H9 (cell line): ENCODE measurements around the gene ATAD3C. TPM values are rescaled to one million over a fixed set of nuclear protein-coding genes. Genes with fewer than 3 reads are reported as not detected.

Experiments used
- DNase-seq: peaks from one replicate; pipeline ENCODE4 v3.0.0-alpha.2; 2017
- H2AFZ ChIP-seq: one replicate; pipeline ENCODE4 v1.6.1; 2013; ENCODE audit warnings: mild to moderate bottlenecking, low read length, control low read depth, moderate library complexity
- H2AK5ac ChIP-seq: 2 replicates; pipeline ENCODE4 v1.6.1; 2013; ENCODE audit warnings: low read length, control low read depth, mixed read lengths; ENCODE audit not compliant: insufficient read length
- H2BK120ac ChIP-seq: one replicate; pipeline ENCODE4 v1.6.1; 2013; ENCODE audit warnings: low read depth, mild to moderate bottlenecking, low read length, control low read depth, inconsistent platforms; ENCODE audit not compliant: poor library complexity, severe bottlenecking
- H2BK12ac ChIP-seq: 2 replicates; pipeline ENCODE4 v1.6.1; 2013; ENCODE audit warnings: low read length, control low read depth, mixed read lengths, low read depth; ENCODE audit not compliant: insufficient read length
- H2BK15ac ChIP-seq: 2 replicates; pipeline ENCODE4 v1.6.1; 2013; ENCODE audit warnings: low read depth, low read length, control low read depth
- H2BK20ac ChIP-seq: one replicate; pipeline ENCODE4 v1.6.1; 2013; ENCODE audit warnings: low read depth, mild to moderate bottlenecking, low read length, control low read depth, inconsistent platforms; ENCODE audit not compliant: poor library complexity, severe bottlenecking
- H2BK5ac ChIP-seq: 2 replicates; pipeline ENCODE4 v1.6.1; 2013; ENCODE audit warnings: low read length, control low read depth, mixed read lengths; ENCODE audit not compliant: insufficient read length
- H3K14ac ChIP-seq: 2 replicates; pipeline ENCODE4 v1.6.1; 2013; ENCODE audit warnings: low read length, control low read depth; ENCODE audit not compliant: insufficient read depth
- H3K18ac ChIP-seq: 2 replicates; pipeline ENCODE4 v1.6.1; 2013; ENCODE audit warnings: low read depth, mild to moderate bottlenecking, mixed read lengths, low read length, control low read depth; ENCODE audit not compliant: insufficient read length
- H3K23ac ChIP-seq: 2 replicates; pipeline ENCODE4 v1.6.1; 2013; ENCODE audit warnings: low read length, control low read depth, mixed read lengths, low read depth; ENCODE audit not compliant: insufficient read length
- H3K23me2 ChIP-seq: 2 replicates; pipeline ENCODE4 v1.6.1; 2013; ENCODE audit warnings: low read depth, mild to moderate bottlenecking, mixed read lengths, low read length, control low read depth; ENCODE audit not compliant: insufficient read length, poor library complexity, severe bottlenecking
- H3K27ac ChIP-seq: 2 replicates; pipeline ENCODE4 v1.5.1; 2013; ENCODE audit warnings: low read length, control low read depth, mixed read lengths, low read depth; ENCODE audit not compliant: insufficient read length
- H3K27me3 ChIP-seq: 2 replicates; pipeline ENCODE4 v1.6.1; 2013; ENCODE audit warnings: low read length, control low read depth, inconsistent platforms; ENCODE audit not compliant: insufficient read depth
- H3K4ac ChIP-seq: 2 replicates; pipeline ENCODE4 v1.6.1; 2013; ENCODE audit warnings: low read depth, mild to moderate bottlenecking, control low read depth, inconsistent platforms, low read length, moderate library complexity
- H3K4me1 ChIP-seq: 2 replicates; pipeline ENCODE4 v1.6.1; 2013; ENCODE audit warnings: low read length, control low read depth, inconsistent platforms; ENCODE audit not compliant: insufficient read depth
- H3K4me2 ChIP-seq: 2 replicates; pipeline ENCODE4 v1.6.1; 2013; ENCODE audit warnings: low read length, control low read depth, mixed read lengths; ENCODE audit not compliant: insufficient read length, insufficient read depth
- H3K56ac ChIP-seq: 2 replicates; pipeline ENCODE4 v1.6.1; 2013; ENCODE audit warnings: low read depth, mild to moderate bottlenecking, mixed read lengths, low read length, control low read depth; ENCODE audit not compliant: insufficient read length
- H3K79me1 ChIP-seq: 2 replicates; pipeline ENCODE4 v1.6.1; 2013; ENCODE audit warnings: low read depth, mild to moderate bottlenecking, moderate library complexity, low read length, control low read depth, inconsistent platforms; ENCODE audit not compliant: insufficient read depth, poor library complexity, severe bottlenecking
- H3K79me2 ChIP-seq: 2 replicates; pipeline ENCODE4 v1.6.1; 2013; ENCODE audit warnings: low read length, control low read depth, inconsistent platforms; ENCODE audit not compliant: insufficient read depth
- H3K9ac ChIP-seq: 2 replicates; pipeline ENCODE4 v1.6.1; 2013; ENCODE audit warnings: low read length, control low read depth, mixed read lengths; ENCODE audit not compliant: insufficient read length; ENCODE audit errors: extremely low read depth
- H3K9me3 ChIP-seq: one replicate; pipeline ENCODE4 v1.6.1; 2013; ENCODE audit warnings: low read depth, low read length, inconsistent platforms; ENCODE audit not compliant: control insufficient read depth
- H3T11ph ChIP-seq: one replicate; pipeline ENCODE4 v1.6.1; 2013; ENCODE audit warnings: mild to moderate bottlenecking, low read length, control low read depth, inconsistent platforms
- H4K20me1 ChIP-seq: one replicate; pipeline ENCODE4 v1.6.1; 2013; ENCODE audit not compliant: control insufficient read depth, insufficient read length, insufficient read depth
- H4K5ac ChIP-seq: 2 replicates; pipeline ENCODE4 v1.6.1; 2013; ENCODE audit warnings: low read depth, mild to moderate bottlenecking, mixed read lengths, low read length, control low read depth; ENCODE audit not compliant: insufficient read length
- H4K8ac ChIP-seq: replicated peaks from 2 replicates; pipeline ENCODE4 v1.6.1; 2013; ENCODE audit warnings: low read length, control low read depth, mixed read lengths, low read depth; ENCODE audit not compliant: insufficient read length
- H4K91ac ChIP-seq: 2 replicates; pipeline ENCODE4 v1.6.1; 2013; ENCODE audit warnings: low read depth, mild to moderate bottlenecking, moderate library complexity, mixed read lengths, low read length, control low read depth; ENCODE audit not compliant: insufficient read length
- H3K27ac Mint-ChIP-seq, 3 experiments: 2 replicates in 2 of 3; 3 replicates in 1 of 3; pipeline ENCODE4 v1.8.0; 2020 to 2021; ENCODE audit warnings: mixed read lengths in 3 of 3, mild to moderate bottlenecking in 1 of 3, moderate library complexity in 1 of 3
- H3K27me3 Mint-ChIP-seq: 2 replicates; pipeline ENCODE4 v1.8.0; 2021; ENCODE audit warnings: low read depth, mild to moderate bottlenecking, moderate library complexity, mixed read lengths
- H3K36me3 Mint-ChIP-seq, 3 experiments: 2 replicates in 2 of 3; 3 replicates in 1 of 3; pipeline ENCODE4 v1.8.0; 2020 to 2021; ENCODE audit warnings: low read depth in 3 of 3, mixed read lengths in 3 of 3; ENCODE audit not compliant: insufficient read depth in 1 of 3
- H3K4me1 Mint-ChIP-seq, 2 experiments: 2 replicates each; pipeline ENCODE4 v1.8.0; 2020; ENCODE audit warnings: mixed read lengths in 2 of 2
- H3K4me3 Mint-ChIP-seq, 2 experiments: 2 replicates in 1 of 2; 3 replicates in 1 of 2; pipeline ENCODE4 v1.8.0; 2020 to 2021; ENCODE audit warnings: mild to moderate bottlenecking in 2 of 2, mixed read lengths in 2 of 2, moderate library complexity in 1 of 2
- H3K9me3 Mint-ChIP-seq, 2 experiments: 2 replicates in 1 of 2; 3 replicates in 1 of 2; pipeline ENCODE4 v1.8.0; 2020; ENCODE audit warnings: mild to moderate bottlenecking in 2 of 2, mixed read lengths in 2 of 2, moderate library complexity in 1 of 2
- WGBS: extraction: QIAGEN DNeasy Blood & Tissue Kit; methylation state at CpG from one replicate; pipeline ENCODE4 v1.1.7; 2013; ENCODE audit warnings: missing lambda C conversion rate, low lambda C conversion rate, mixed read lengths; ENCODE audit not compliant: insufficient read length; ENCODE audit errors: extremely low coverage; 5-methylcytosine and 5-hydroxymethylcytosine counted together
- total RNA-seq: library from RNA; stranded (reverse); gene quantifications from 2 replicates; pipeline ENCODE4 v1.2.1, GENCODE V29; 2021
- TF ChIP-seq, protein P1 (sequence below): fragments of 200-600 bp; sonication (generic); conservative IDR thresholded peaks from 3 replicates; pipeline ENCODE4 v1.8.0; 2021; ENCODE audit warnings: antibody characterized with exemption, mild to moderate bottlenecking

ATAD3C gene
- total RNA-seq, 1 experiment from 2014 or later: 7.7 TPM

DNA sequence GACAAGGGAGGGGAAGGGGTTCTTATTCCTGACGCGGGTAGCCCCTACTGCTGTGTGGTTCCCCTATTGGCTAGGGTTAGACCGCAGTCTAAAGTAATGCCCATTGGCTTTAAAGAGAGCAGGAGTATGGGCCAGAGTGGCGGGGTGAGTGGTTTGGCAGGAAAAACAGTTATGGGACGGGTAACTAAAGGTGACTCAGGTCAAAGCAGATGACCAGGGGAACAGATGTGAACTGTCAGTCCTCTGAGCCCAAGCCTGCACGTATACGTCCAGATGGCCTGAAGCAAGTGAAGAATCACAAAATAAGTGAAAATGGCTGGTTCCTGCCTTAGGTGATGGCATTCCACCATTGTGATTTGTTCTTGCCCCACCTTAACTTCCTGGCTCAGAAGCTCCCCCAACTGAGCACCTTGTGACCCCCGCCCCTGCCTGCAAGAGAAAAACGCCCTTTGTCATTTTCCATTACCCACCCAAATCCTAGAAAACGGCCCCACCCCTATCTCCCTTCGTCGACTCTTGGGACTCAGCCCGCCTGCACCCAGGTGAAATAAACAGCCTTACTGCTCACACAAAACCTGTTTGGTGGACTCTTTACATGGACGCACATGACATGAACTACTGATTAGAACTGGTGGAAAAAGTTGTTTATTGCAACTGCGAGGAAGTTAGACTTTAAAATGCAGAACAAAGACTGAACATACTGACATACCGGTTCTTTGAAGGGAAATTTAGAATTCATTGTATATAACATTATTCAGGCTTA lies 21.3 kb downstream of the ATAD3C start:
- no peak overlapping the region for H2BK120ac ChIP-seq
- H3K23ac ChIP-seq: no peak overlapping the region
- H3K14ac ChIP-seq: no peak overlapping the region
- Mint-ChIP-seq H3K4me1 (peaks cover 13 to 14% of the 10 kb centered on the region in 2 experiments), H3K27ac (peak overlapping the region; percentile 76 to 96 (median 93)), H3K36me3 (peaks cover 0 to 10% (median 1%) of the 10 kb centered on the region in 3 experiments; a peak in 5 of 7 replicates), H3K9me3 (no peaks in the 10 kb centered on the region), H3K4me3 (peak overlapping the region; percentile 82 to 95), H3K27me3 (no peaks in the 10 kb centered on the region)
- WGBS: no CpG with 5 or more reads among the region's 16 CpGs
- H2BK5ac ChIP-seq: no peak overlapping the region
- peaks cover 9% of the 10 kb centered on the region for H3K23me2 ChIP-seq
- no peaks in the 10 kb centered on the region for H4K20me1 ChIP-seq
- no peak overlapping the region for H3K4ac ChIP-seq
- H3T11ph ChIP-seq: no peak overlapping the region
- no peak overlapping the region for H3K56ac ChIP-seq
- H2AK5ac ChIP-seq: no peak overlapping the region
- no peaks in the 10 kb centered on the region for H3K79me1 ChIP-seq
- H3K4me2 ChIP-seq: peak overlapping the region; percentile 46
- H2BK20ac ChIP-seq: no peak overlapping the region
- H3K9me3 ChIP-seq: no peaks in the 10 kb centered on the region
- H2BK12ac ChIP-seq: no peak overlapping the region
- H4K5ac ChIP-seq: no peak overlapping the region
- H4K8ac ChIP-seq: no peak overlapping the region
- no peak overlapping the region for H4K91ac ChIP-seq
- TF ChIP-seq, protein P1, sequence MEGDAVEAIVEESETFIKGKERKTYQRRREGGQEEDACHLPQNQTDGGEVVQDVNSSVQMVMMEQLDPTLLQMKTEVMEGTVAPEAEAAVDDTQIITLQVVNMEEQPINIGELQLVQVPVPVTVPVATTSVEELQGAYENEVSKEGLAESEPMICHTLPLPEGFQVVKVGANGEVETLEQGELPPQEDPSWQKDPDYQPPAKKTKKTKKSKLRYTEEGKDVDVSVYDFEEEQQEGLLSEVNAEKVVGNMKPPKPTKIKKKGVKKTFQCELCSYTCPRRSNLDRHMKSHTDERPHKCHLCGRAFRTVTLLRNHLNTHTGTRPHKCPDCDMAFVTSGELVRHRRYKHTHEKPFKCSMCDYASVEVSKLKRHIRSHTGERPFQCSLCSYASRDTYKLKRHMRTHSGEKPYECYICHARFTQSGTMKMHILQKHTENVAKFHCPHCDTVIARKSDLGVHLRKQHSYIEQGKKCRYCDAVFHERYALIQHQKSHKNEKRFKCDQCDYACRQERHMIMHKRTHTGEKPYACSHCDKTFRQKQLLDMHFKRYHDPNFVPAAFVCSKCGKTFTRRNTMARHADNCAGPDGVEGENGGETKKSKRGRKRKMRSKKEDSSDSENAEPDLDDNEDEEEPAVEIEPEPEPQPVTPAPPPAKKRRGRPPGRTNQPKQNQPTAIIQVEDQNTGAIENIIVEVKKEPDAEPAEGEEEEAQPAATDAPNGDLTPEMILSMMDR: no peak
- no peak for DNase-seq
- peaks cover 8% of the 10 kb centered on the region; the same call in 1 of the 2 replicates for H3K79me2 ChIP-seq
- no peaks in the 10 kb centered on the region for H3K4me1 ChIP-seq
- H3K27me3 ChIP-seq: no peaks in the 10 kb centered on the region
- H3K9ac ChIP-seq: peak overlapping the region; percentile 73
- no peak overlapping the region for H3K18ac ChIP-seq
- H2BK15ac ChIP-seq: no peak overlapping the region
- no peak overlapping the region for H2AFZ ChIP-seq
- peak overlapping the region; percentile 23 for H3K27ac ChIP-seq
